SK-N-SH treated with all-trans-retinoic acid at 6 μM for 48 hours (cell line): ENCODE measurements around the gene ECHS1.

Experiments used
- ATAC-seq: fragments of 200-7000 bp; cut with Tn5 transposase; 3 replicates; pipeline ENCODE4 v1.9.1; 2020; ENCODE audit warnings: mild to moderate bottlenecking, moderate library complexity
- ARNTL ChIP-seq: fragments of 450-650 bp; formaldehyde crosslinking; IDR thresholded peaks from 2 replicates; pipeline ENCODE4 v1.5.0; 2020; ENCODE audit warnings: low read depth, mild to moderate bottlenecking, moderate library complexity, borderline replicate concordance
- BACH2 ChIP-seq: fragments of 250-450 bp; sonication (Bioruptor Pico); IDR thresholded peaks from 2 replicates; pipeline ENCODE4 v1.9.0; 2021; ENCODE audit warnings: mild to moderate bottlenecking, borderline replicate concordance
- CREB5 ChIP-seq: fragments of 250-450 bp; sonication (Bioruptor Pico); IDR thresholded peaks from 2 replicates; pipeline ENCODE4 v1.5.1; 2020; ENCODE audit warnings: low read depth, mild to moderate bottlenecking, moderate library complexity
- CSDC2 ChIP-seq: fragments of 250-450 bp; sonication (Bioruptor Pico); IDR thresholded peaks from 2 replicates; pipeline ENCODE4 v1.5.0; 2020; ENCODE audit warnings: mild to moderate bottlenecking, moderate library complexity
- CSRNP3 ChIP-seq: fragments of 250-450 bp; sonication (Bioruptor Pico); IDR thresholded peaks from 2 replicates; pipeline ENCODE4 v1.5.1; 2021; ENCODE audit warnings: mild to moderate bottlenecking, moderate library complexity
- ESRRG ChIP-seq: fragments of 250-450 bp; sonication (Bioruptor Pico); IDR thresholded peaks from 2 replicates; pipeline ENCODE4 v1.6.1; 2021; ENCODE audit warnings: mild to moderate bottlenecking
- ISL1 ChIP-seq: fragments of 250-450 bp; sonication (Bioruptor Pico); IDR thresholded peaks from 2 replicates; pipeline ENCODE4 v2.1.2; 2022; ENCODE audit warnings: mild to moderate bottlenecking, moderate library complexity
- OSR1 ChIP-seq: fragments of 250-450 bp; sonication (Bioruptor Pico); IDR thresholded peaks from 2 replicates; pipeline ENCODE4 v1.8.0; 2022; ENCODE audit warnings: moderate library complexity, mild to moderate bottlenecking, inconsistent platforms
- PATZ1 ChIP-seq: fragments of 250-450 bp; sonication (Bioruptor Pico); IDR thresholded peaks from 2 replicates; pipeline ENCODE4 v1.8.0; 2020; ENCODE audit warnings: mild to moderate bottlenecking, moderate library complexity, borderline replicate concordance
- POU6F1 ChIP-seq: fragments of 250-450 bp; sonication (Bioruptor Pico); IDR thresholded peaks from 2 replicates; pipeline ENCODE4 v1.8.0; 2021; ENCODE audit warnings: low read depth, mild to moderate bottlenecking, moderate library complexity, borderline replicate concordance
- PPARA ChIP-seq: fragments of 250-450 bp; sonication (Bioruptor Pico); IDR thresholded peaks from 2 replicates; pipeline ENCODE4 v1.5.0; 2020; ENCODE audit warnings: mild to moderate bottlenecking, borderline replicate concordance
- RARB ChIP-seq: fragments of 250-450 bp; sonication (Bioruptor Pico); IDR thresholded peaks from 2 replicates; pipeline ENCODE4 v1.8.0; 2021; ENCODE audit warnings: mild to moderate bottlenecking, moderate library complexity
- TCF4 ChIP-seq: fragments of 250-450 bp; sonication (Bioruptor Pico); IDR thresholded peaks from 2 replicates; pipeline ENCODE4 v1.8.0; 2021; ENCODE audit warnings: mild to moderate bottlenecking, moderate library complexity, borderline replicate concordance
- TOX ChIP-seq: fragments of 250-450 bp; sonication (Bioruptor Pico); IDR thresholded peaks from 2 replicates; pipeline ENCODE4 v1.8.0; 2021; ENCODE audit warnings: mild to moderate bottlenecking, moderate library complexity, borderline replicate concordance
- ZC3H10 ChIP-seq: fragments of 250-450 bp; sonication (Bioruptor Pico); IDR thresholded peaks from 2 replicates; pipeline ENCODE4 v1.5.1; 2021; ENCODE audit warnings: mild to moderate bottlenecking, moderate library complexity
- ZFP3 ChIP-seq: fragments of 250-450 bp; sonication (Bioruptor Pico); IDR thresholded peaks from 2 replicates; pipeline ENCODE4 v1.5.0; 2020; ENCODE audit warnings: mild to moderate bottlenecking, moderate library complexity
- ZFP30 ChIP-seq: fragments of 450-650 bp; formaldehyde crosslinking; IDR thresholded peaks from 2 replicates; pipeline ENCODE4 v1.5.0; 2022; ENCODE audit warnings: mild to moderate bottlenecking, moderate library complexity
- ZNF565 ChIP-seq: fragments of 450-650 bp; formaldehyde crosslinking; conservative IDR thresholded peaks from 2 replicates; pipeline ENCODE4 v1.5.0; 2020; ENCODE audit warnings: low read depth, mild to moderate bottlenecking, moderate library complexity
- ZNF70 ChIP-seq: fragments of 450-650 bp; formaldehyde crosslinking; IDR thresholded peaks from 2 replicates; pipeline ENCODE4 v1.5.0; 2020; ENCODE audit warnings: mild to moderate bottlenecking, moderate library complexity
- ZNF8 ChIP-seq: fragments of 450-650 bp; formaldehyde crosslinking; IDR thresholded peaks from 2 replicates; pipeline ENCODE4 v1.5.0; 2020; ENCODE audit warnings: mild to moderate bottlenecking, moderate library complexity

The ECHS1 gene

GRCh38 chr10:133353988-133354605 lies 19.1 kb downstream of the ECHS1 start:
- TF ChIP-seq ZFP30 (CRISPR knock-in tag) (no peak), BACH2 (no peak), POU6F1 (CRISPR knock-in tag) (no peak), PPARA (CRISPR knock-in tag) (no peak), ZFP3 (no peak), ISL1 (CRISPR knock-in tag) (no peak), TOX (CRISPR knock-in tag) (no peak), OSR1 (no peak), ZNF565 (CRISPR knock-in tag) (no peak), ZNF70 (no peak), CSRNP3 (CRISPR knock-in tag) (no peak), ESRRG (CRISPR knock-in tag) (no peak), ZC3H10 (CRISPR knock-in tag) (no peak), ARNTL (CRISPR knock-in tag) (no peak), CREB5 (CRISPR knock-in tag) (no peak), TCF4 (CRISPR knock-in tag) (no peak), CSDC2 (CRISPR knock-in tag) (no peak)
- TF ChIP-seq, all 23 proteins: peak for 0
- ATAC-seq, result no peak

GRCh38 chr10:133353202-133353959 lies 19.8 kb downstream of the ECHS1 start:
- no peak for TF ChIP-seq PATZ1
- ATAC-seq, result no peak

- TF ChIP-seq POU6F1 (CRISPR knock-in tag) (no peak), RARB (no peak), ARNTL (CRISPR knock-in tag) (no peak), ZNF8 (no peak), ZNF565 (CRISPR knock-in tag) (no peak), ZNF70 (no peak), ZC3H10 (CRISPR knock-in tag) (no peak)
- ATAC-seq, result peak; percentile 10
These were observed 21.5 kb downstream of the ECHS1 start for GRCh38 chr10:133351408-133352318.
